ENCODE data around the gene SPPL2A. TPM values are rescaled to one million over a fixed set of nuclear protein-coding genes. Genes with fewer than 3 reads are reported as not detected.

SPPL2A gene
- total RNA-seq, 1 experiment from 2014 or later = 38.6 TPM

DNA sequence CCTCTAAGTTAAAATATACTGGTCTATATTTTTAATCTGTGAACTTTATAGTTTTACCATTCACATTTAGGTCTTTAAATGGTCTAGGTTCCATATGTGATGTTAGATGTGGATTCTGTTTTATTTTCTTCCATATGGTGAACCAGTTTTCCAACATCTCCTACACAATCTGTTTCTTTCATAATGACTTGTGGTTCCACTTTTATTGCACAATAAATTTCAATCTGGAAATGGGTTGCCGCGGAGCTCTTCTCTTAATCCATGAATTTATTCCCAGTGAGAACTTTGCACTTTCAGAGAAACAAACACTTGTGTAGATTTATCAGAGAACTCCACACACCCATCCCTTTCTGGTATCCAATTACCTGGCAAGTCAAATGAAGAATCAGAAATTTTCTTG, 20.9 kb upstream of the SPPL2A start:
- POLR2A ChIA-PET = no interaction called here
- Mint-ChIP-seq H3K36me3 (no peaks in the 10 kb centered on the region), H3K4me3 (no peak overlapping the region), H3K9me3 (no peaks in the 10 kb centered on the region), H3K27ac (no peak overlapping the region), H3K27me3 (ENCODE audit: low read depth) (no peaks in the 10 kb centered on the region), H3K4me1 (peaks cover 9% of the 10 kb centered on the region)
- no peak for DNase-seq (ENCODE audit: low spot score)
- TF ChIP-seq MXD4 (CRISPR knock-in tag; IDR thresholded peaks at IDR 0.05; ENCODE audit: borderline replicate concordance) (no peak), SP1 (CRISPR knock-in tag; conservative IDR thresholded peaks at IDR 0.05) (no peak), NR1H2 (CRISPR knock-in tag; IDR thresholded peaks at IDR 0.05) (no peak), FOXP1 (CRISPR knock-in tag; IDR thresholded peaks at IDR 0.05; ENCODE audit: borderline replicate concordance) (no peak), SMAD4 (CRISPR knock-in tag; IDR thresholded peaks at IDR 0.05) (no peak)
- TF ChIP-seq, protein P1, sequence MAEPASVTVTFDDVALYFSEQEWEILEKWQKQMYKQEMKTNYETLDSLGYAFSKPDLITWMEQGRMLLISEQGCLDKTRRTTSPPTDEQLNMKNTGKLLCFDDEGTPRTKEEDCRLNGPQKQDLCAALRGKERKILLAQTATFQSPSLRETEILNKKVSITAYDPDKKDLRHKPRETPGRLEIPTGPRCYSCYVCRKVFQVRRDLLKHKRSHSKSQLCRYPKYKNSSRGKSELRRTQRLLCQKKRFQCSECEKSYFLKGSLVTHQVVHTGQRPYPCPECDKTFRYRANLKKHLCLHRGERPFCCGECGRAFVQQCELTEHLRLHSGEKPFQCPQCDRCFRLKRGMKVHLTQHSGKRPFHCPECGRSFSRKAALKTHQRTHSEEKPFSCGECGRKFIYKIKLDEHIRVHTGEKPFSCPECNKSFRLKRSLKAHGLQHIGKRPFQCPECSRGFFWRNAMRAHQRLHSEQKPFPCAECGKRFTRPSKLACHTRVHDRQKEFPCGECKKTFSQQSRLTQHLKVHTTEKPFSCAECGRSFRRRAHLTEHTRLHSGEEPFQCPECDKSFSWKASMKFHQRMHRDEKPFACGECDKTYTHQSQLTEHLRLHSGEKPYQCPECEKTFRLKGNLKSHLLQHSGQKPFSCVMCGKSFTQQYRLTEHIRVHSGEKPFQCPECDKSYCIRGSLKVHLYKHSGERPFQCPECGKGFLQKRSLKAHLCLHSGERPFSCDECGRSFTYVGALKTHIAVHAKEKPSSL (CRISPR knock-in tag; conservative IDR thresholded peaks at IDR 0.05) = no peak
- TF ChIP-seq, protein P2, sequence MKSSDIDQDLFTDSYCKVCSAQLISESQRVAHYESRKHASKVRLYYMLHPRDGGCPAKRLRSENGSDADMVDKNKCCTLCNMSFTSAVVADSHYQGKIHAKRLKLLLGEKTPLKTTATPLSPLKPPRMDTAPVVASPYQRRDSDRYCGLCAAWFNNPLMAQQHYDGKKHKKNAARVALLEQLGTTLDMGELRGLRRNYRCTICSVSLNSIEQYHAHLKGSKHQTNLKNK (CRISPR knock-in tag; IDR thresholded peaks at IDR 0.05) = no peak
- no peak for ATAC-seq
- CTCF ChIA-PET = no interaction called here

DNA sequence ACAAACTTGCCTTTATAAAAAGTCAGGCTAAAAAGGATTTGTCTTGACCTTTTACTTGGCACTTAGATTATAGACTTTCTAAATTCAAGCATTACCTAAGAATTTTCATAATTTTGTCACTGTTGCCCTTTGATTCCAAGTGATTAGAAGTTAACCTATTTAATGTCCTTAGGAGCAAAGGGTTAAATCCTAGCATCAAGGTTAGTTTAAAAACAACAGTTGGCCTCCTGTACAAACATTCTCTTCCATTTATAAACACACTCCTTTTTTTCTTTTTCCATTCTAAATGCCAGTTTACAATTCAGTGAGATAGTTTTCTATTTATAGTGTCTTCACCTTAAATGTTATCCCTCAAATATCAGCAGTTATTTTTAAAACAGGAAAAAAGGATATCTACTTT, 18.4 kb upstream of the SPPL2A start:
- no peak for TF ChIP-seq SP1 (CRISPR knock-in tag; conservative IDR thresholded peaks at IDR 0.05)
- no peak for TF ChIP-seq SMAD3 (CRISPR knock-in tag; IDR thresholded peaks at IDR 0.05; ENCODE audit: borderline replicate concordance)
- TF ChIP-seq, protein P3, sequence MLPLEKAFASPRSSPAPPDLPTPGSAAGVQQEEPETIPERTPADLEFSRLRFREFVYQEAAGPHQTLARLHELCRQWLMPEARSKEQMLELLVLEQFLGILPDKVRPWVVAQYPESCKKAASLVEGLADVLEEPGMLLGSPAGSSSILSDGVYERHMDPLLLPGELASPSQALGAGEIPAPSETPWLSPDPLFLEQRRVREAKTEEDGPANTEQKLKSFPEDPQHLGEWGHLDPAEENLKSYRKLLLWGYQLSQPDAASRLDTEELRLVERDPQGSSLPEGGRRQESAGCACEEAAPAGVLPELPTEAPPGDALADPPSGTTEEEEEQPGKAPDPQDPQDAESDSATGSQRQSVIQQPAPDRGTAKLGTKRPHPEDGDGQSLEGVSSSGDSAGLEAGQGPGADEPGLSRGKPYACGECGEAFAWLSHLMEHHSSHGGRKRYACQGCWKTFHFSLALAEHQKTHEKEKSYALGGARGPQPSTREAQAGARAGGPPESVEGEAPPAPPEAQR (CRISPR knock-in tag; IDR thresholded peaks at IDR 0.05) = no peak
- no peak for TF ChIP-seq GTF2I (CRISPR knock-in tag; conservative IDR thresholded peaks at IDR 0.05)
- TF ChIP-seq, protein P4, sequence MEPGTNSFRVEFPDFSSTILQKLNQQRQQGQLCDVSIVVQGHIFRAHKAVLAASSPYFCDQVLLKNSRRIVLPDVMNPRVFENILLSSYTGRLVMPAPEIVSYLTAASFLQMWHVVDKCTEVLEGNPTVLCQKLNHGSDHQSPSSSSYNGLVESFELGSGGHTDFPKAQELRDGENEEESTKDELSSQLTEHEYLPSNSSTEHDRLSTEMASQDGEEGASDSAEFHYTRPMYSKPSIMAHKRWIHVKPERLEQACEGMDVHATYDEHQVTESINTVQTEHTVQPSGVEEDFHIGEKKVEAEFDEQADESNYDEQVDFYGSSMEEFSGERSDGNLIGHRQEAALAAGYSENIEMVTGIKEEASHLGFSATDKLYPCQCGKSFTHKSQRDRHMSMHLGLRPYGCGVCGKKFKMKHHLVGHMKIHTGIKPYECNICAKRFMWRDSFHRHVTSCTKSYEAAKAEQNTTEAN (CRISPR knock-in tag; IDR thresholded peaks at IDR 0.05) = no peak
- TF ChIP-seq, protein P2 (CRISPR knock-in tag; IDR thresholded peaks at IDR 0.05) = no peak
- TF ChIP-seq ATF1 (CRISPR knock-in tag; IDR thresholded peaks at IDR 0.05) = no peak
- TF ChIP-seq TP53 (CRISPR knock-in tag; IDR thresholded peaks at IDR 0.05) = no peak
- TF ChIP-seq RORB (CRISPR knock-in tag; IDR thresholded peaks at IDR 0.05) = no peak
- TF ChIP-seq, protein P5, sequence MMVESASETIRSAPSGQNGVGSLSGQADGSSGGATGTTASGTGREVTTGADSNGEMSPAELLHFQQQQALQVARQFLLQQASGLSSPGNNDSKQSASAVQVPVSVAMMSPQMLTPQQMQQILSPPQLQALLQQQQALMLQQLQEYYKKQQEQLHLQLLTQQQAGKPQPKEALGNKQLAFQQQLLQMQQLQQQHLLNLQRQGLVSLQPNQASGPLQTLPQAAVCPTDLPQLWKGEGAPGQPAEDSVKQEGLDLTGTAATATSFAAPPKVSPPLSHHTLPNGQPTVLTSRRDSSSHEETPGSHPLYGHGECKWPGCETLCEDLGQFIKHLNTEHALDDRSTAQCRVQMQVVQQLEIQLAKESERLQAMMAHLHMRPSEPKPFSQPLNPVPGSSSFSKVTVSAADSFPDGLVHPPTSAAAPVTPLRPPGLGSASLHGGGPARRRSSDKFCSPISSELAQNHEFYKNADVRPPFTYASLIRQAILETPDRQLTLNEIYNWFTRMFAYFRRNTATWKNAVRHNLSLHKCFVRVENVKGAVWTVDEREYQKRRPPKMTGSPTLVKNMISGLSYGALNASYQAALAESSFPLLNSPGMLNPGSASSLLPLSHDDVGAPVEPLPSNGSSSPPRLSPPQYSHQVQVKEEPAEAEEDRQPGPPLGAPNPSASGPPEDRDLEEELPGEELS (CRISPR knock-in tag; IDR thresholded peaks at IDR 0.05) = no peak
- no peak for TF ChIP-seq ZNF219 (CRISPR knock-in tag; IDR thresholded peaks at IDR 0.05; ENCODE audit: borderline replicate concordance)
- TF ChIP-seq TCF7 (CRISPR knock-in tag; IDR thresholded peaks at IDR 0.05; ENCODE audit: low read depth) = no peak
- TF ChIP-seq SOX15 (CRISPR knock-in tag; IDR thresholded peaks at IDR 0.05) = no peak
- TF ChIP-seq ZNF416 (CRISPR knock-in tag; IDR thresholded peaks at IDR 0.05) = no peak
- TF ChIP-seq FOXK1 (CRISPR knock-in tag; IDR thresholded peaks at IDR 0.05) = no peak
- TF ChIP-seq, protein P6, sequence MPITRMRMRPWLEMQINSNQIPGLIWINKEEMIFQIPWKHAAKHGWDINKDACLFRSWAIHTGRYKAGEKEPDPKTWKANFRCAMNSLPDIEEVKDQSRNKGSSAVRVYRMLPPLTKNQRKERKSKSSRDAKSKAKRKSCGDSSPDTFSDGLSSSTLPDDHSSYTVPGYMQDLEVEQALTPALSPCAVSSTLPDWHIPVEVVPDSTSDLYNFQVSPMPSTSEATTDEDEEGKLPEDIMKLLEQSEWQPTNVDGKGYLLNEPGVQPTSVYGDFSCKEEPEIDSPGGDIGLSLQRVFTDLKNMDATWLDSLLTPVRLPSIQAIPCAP (CRISPR knock-in tag; IDR thresholded peaks at IDR 0.05) = no peak
- no peak for TF ChIP-seq IRF2 (CRISPR knock-in tag; IDR thresholded peaks at IDR 0.05; ENCODE audit: borderline replicate concordance, low read depth)
- TF ChIP-seq, protein P7, sequence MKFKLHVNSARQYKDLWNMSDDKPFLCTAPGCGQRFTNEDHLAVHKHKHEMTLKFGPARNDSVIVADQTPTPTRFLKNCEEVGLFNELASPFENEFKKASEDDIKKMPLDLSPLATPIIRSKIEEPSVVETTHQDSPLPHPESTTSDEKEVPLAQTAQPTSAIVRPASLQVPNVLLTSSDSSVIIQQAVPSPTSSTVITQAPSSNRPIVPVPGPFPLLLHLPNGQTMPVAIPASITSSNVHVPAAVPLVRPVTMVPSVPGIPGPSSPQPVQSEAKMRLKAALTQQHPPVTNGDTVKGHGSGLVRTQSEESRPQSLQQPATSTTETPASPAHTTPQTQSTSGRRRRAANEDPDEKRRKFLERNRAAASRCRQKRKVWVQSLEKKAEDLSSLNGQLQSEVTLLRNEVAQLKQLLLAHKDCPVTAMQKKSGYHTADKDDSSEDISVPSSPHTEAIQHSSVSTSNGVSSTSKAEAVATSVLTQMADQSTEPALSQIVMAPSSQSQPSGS (CRISPR knock-in tag; IDR thresholded peaks at IDR 0.05; ENCODE audit: borderline replicate concordance, low read depth) = no peak
- Mint-ChIP-seq H3K27me3 (ENCODE audit: low read depth) (no peaks in the 10 kb centered on the region), H3K36me3 (no peaks in the 10 kb centered on the region), H3K4me1 (no peaks in the 10 kb centered on the region), H3K4me3 (no peak overlapping the region), H3K27ac (no peak overlapping the region), H3K9me3 (no peaks in the 10 kb centered on the region)
- ATAC-seq = no peak
- ChIA-PET POLR2A (no interaction called here), CTCF (no interaction called here)
- DNase-seq (ENCODE audit: low spot score) = no peak

Measured in WTC11 (cell line).